Stimulated activated CD4-positive, alpha-beta T cell treated with anti-CD3 and anti-CD28 coated beads, Interleukin-2, amount 100 ng/mL, for 24 hours (primary cell): ENCODE data around the gene PGS1.
"Not testable (repeated sequence)": the region's sequence is repeated elsewhere in the genome, so short reads cannot be mapped to it uniquely, and the experiment has no call there.

Experiments used
- DNase-seq, 2 donors: peaks; one replicate each; pipeline ENCODE4 v3.0.0-alpha.2; 2020

Gene PGS1

DNA sequence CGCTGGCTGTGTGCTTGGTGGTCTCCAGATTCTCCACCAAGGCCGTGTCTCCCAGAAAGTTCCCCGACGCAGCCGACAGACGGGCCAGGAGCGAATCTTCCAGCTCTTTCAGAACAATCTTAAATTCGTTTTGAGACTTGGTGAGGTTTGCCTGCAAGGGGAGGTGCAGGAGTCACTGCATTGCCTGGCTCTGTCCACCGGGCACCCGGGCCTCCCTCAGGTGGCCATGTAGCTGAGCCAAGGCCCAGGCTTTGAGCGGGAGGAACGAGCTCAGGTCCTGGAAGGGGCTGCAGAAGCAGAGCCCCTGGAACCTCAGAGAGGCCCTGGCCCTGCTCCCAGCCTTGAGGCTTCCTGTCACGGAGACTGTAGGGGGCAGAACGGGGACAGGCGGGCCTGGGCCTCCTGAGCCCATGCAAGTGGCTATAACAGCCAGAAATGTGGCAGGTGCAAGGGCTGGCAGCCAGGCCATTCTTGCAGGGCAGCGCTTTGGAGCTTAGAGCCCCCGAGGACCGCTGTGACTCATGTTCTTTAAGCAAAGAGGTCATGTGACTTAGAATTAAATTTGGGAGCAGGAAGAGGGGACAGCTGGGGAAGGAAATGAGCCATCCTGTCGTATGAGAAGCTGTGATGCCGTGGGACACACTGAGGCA lies 72.4 kb downstream of the PGS1 start:
- no peak for DNase-seq

DNA sequence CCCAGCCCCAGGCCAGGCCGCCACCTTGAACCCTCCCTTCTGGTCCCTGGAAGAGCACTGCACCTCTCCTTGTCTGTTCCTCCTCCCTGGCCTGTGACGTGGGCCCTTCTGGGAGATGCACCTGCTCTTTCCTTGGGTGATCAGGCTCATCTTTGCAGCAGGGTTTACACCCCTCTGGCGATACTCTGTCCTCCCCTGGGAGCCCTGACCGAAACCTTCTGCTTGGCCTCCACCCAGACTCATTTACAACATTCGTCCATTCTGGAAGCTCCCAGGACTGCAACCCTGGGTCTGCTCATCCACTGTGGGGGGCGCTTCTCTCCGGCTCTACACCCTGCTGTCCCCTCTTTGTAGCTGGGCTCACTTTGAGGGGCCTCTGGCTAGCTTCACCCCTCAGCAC lies 73.3 kb downstream of the PGS1 start:
- DNase-seq, result no peak

DNA sequence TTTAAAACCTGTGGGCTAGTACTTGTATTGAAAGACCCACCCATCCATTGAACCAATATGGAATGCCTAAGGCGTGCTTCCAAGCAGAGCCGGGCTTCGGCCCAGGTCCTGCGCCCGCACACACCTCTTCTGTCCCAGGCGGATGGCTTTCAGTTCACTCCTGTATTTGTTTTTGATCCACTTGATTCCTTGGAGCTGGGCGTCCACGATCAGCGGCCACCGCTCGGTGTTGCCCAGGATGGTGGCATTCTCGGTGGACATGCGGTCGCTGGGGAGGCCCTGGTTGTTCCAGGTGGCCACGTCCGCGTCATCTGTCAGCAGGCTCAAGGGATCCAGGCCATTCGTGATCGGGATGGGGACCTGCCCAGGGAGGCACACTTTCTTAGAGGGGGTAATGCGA lies 75.9 kb downstream of the PGS1 start:
- no peak for DNase-seq

DNA sequence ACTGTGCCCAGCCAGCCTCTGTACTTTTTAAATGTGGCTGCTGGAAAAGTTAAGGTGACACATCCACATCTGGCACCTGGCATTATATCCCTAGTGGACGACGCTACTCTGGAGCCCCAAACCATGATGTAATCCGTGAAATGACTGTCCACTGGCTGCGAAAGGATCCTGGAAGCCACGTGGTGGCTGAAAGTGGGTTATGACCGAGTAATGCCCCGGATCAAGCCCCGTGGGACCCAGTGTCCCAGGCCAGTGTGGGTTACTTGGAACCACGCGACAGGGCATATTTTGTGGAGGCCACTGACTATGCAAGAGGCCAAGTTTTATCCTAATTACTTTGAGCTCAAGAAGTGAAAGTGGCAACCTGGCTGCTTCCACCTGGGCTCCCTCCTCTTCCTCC lies 79.6 kb downstream of the PGS1 start:
- no peak for DNase-seq

DNA sequence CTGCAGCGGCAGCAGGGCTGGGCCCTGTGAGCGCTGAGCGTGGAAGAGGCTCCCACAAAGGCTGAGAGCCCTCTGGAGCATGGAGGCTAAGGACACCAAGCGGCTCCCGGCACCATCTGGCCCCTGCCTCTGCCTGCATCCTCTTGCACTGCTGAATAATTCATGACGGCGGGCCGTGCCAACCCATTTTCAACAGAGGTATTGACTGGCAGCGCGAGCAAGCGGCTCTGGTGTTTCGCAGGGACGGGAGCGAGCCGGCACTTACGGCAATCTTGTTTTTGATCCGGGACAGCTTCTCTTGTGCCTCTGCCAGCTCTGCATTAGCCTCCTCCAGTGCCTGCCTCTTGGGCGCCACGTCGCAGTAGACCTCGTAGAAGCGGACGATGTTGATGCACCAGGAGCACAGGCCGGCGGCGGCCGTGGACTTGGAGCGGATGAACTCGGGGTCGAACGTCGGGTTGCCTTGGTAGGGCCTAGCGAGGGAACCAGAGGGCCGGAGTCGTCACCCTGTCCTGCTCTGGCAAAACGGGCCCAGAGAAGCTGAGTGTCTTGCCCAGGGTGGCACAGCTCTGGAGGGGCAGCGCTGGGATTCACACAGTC lies 80.4 kb downstream of the PGS1 start:
- DNase-seq, result no peak

DNA sequence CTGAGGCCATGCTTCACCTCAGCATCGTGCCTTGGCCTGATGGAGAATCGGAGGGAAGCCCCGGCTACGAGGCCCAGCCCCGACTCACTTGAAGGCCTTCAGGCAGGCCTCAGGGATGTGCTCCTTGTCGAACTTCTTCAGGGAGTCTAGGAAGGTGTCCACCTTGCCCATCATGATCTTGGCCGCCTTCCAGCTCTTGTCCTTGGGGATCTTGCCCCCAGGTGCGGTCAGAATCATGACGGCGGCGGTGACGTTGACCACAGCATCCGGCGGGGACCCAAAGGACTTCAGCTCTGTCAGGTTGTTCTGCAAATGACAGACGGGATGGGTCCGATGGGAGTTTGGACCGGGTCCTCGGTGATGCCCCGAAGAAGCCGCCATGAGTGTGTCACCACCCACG lies 81.2 kb downstream of the PGS1 start:
- DNase-seq, result no peak

DNA sequence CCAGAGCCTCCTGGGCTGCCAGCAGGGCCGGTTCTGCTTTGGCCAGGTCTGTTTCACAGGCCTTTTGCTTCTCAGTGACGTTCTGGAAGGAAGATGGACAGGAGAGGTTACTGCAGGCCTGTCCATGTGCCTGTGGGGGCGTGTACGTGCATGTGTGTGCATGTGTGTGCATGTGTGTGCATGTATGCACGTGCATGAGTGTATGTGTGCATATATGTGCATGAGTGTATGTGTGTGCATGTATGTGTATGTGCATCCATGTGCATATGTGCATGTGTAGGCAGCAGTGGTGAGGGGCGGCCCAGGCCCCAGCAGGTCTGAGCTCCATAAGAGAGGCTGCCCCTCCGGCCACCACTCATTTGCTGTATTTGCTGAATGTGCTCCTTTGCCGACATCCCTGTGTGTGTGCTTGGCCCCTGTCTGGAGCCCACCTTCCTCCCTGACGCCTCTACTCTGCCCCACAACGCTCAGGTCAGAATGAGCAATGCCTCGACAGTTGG lies 81.8 kb downstream of the PGS1 start:
- DNase-seq, result no peak

DNA sequence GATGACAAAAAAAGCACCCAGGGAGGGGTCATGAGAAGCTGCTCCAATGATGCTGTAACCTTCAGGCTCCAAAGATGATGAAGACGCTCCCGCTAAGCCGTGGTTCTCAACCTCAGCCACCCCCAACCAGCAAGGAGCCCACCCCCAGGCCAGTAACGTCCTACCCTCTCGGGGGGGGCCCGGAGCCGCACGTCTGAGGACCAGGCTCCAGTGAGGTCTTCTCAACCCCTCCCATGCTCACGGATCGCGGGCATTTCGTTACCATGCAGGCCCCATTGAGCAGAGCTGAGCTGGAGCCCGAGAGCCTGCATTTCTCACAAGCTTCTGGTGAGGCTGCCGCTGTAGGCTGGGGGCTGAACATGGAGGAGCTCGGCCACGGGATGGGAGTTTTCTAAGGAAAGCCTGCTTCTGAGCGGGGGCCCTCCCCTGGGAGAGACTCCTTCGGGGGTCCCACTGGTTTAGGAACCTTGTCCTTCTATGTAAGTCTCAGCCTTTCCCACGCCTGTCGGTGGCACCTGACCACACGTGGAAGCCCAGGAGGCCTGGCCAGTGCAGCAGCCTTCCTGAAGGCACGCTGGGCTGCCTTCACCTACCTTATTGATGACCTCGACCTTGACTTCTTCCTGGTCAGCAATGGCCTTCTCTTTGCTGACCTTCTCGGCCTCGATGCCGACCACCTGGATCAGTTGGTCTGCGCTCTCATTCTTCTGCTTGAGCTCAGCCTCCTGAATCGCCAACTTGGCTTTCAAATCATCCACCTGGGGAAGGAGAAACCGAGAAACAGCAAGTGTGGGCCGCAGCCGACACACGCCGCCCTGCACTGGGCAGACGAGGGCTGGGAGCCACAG lies 82.7 kb downstream of the PGS1 start:
- DNase-seq, result no peak

DNA sequence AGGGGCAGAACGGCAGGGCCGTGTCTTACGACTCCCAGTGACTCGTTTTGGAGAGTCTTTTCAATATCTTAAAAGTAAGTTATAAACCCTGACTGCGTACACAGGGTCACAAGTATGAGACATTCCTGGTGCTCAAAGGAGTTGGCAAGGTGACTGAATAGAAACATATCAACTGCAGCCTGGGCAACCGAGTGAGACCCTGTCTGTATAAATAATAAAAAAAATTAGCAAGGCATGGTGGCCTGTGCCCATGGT lies 83.3 kb downstream of the PGS1 start:
- DNase-seq, result no peak

DNA sequence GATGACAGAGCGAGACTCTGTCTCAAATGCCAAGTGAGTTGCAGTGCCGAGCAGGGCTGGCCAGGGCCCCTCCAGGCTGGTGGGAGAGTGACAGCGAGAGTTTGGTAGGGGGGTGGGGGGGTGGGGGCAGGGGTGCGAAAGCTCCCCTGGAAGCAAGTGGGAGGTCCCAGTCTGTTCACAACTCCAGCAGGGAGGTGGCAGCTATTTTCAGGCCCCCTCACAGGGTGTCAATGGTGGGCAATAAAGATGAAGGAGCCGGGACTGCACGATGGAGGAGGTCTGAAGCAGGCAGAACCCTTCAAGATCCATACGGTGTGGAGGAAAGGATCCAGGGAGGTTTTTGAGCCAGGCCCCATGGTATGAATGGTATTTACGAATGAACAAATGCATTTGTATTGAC lies 83.7 kb downstream of the PGS1 start:
- no peak for DNase-seq

DNA sequence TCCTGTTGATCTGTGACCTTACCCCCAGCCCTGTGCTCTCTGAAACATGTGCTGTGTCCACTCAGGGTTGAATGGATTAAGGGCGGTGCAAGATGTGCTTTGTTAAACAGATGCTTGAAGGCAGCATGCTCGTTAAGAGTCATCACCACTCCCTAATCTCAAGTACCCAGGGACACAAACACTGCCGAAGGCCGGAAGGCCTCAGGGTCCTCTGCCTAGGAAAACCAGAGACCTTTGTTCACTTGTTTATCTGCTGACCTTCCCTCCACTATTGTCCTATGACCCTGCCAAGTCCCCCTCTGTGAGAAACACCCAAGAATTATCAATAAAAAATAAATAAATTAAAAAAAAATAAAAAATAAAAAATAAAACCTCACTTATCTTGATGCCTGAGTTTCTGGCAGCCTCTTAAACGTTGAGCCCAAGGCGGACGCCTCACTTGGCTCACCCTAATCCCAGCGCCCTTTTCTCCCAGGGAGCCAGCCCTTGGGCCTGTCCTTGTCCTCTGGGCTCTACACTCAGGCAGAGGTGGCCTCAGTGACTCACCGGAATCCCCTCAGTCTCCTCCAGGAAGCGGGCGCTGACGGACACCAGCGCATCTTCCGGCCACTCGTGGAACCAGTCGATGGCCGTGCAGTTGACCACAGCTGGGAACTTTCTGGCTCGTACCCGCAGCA lies 87.8 kb downstream of the PGS1 start:
- DNase-seq, result not testable (repeated sequence)

DNA sequence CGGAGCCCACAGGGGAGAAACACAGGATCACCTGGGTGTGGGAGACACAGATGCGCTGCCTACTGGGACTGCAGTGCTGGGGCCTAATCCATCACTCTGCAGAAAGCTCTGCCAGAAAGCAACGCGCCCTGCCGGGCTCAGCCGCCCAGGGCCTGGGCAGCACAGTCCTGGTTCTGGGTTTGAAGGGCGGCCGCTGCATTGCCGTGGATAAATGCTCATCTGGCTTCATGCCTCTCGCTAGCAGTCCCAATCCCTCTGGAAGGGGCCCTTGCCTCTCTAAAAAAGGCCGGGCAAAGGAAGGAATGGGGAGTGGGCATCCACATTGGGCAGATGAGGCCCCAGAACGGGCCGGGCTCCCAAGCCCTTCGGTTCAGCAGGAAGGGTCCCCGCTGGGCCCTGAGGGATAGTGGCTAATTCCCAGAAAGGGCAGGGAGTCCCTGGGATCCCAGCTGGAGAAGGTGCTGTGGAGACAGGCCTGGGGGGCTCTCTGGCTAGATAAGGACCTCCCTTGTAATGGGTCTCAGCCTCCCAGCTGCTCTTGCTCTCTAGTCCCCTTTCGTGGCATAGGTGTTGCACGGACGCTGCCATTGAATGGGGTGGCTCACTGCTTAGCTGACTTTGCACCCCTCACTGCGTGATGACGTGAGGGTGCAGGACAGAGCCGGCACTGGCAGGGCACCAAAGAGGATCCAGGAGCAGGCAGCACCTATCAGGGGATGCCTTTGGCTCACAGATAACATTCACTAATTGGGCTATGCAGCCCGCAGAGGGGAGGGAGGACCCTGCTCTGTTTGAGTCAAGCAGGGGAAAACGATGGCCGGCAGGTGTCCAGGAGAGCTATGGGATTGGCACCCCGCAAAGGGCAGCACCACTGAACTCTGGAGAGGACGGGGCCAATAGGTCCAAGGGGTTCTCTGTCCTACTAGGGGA lies 88.6 kb downstream of the PGS1 start:
- DNase-seq, result no peak

DNA sequence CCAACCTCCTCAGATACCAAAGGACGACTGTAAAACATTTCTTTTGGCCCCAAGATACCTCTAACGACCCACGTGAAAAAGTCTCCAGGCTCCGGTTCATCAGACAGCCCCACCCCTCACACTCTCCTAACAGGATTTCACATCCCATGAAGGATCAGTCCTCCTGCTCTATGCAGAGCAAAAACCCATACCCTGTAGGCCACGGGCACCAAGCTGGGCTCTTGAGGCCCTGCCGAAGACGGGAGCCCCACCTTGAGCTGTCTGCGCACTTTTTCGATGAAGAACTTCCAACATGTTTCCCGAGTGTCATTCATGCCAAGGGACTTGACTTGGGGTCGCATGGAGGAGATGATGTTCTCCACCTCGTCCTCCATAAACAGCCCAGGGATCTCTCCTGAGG lies 89.9 kb downstream of the PGS1 start:
- no peak for DNase-seq

DNA sequence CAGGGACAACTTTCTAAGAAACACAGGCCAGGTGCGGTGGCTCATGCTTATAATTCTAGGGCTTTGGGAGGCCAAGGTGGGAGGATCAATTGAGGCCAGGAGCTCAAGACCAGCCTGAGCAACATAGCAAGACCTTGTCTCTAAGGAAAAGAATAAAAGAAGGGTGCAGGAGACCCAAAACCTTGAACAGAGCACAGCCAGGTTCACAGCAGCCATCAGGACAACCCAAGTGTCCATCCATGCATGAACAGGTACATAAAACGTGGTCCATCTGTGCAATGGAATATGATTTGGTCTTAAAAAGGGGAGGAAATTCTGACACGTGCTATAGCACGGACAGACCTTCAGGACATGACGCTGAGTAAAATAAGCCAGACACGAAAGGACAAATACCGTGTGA lies 91.0 kb downstream of the PGS1 start:
- no peak for DNase-seq

DNA sequence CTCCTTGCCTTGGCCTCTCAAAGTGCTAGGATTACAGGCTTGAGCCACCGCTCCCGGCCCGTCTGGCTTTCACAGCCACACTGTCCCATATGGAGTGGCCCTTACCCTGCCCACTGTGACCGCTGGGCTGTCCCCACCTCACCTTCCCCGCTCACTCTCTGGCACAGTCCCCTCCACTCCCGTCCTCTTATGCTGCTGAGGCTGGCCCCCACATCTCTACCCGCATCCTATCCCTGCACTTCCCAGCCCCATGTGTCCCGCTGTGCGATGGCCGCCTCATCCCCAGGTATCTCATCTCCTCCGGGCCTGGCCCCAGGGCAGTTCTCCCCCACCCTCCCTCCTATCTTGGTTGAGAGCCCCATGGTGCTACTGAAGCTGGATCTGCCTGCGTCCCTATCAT lies 93.2 kb downstream of the PGS1 start:
- DNase-seq, result no peak

DNA sequence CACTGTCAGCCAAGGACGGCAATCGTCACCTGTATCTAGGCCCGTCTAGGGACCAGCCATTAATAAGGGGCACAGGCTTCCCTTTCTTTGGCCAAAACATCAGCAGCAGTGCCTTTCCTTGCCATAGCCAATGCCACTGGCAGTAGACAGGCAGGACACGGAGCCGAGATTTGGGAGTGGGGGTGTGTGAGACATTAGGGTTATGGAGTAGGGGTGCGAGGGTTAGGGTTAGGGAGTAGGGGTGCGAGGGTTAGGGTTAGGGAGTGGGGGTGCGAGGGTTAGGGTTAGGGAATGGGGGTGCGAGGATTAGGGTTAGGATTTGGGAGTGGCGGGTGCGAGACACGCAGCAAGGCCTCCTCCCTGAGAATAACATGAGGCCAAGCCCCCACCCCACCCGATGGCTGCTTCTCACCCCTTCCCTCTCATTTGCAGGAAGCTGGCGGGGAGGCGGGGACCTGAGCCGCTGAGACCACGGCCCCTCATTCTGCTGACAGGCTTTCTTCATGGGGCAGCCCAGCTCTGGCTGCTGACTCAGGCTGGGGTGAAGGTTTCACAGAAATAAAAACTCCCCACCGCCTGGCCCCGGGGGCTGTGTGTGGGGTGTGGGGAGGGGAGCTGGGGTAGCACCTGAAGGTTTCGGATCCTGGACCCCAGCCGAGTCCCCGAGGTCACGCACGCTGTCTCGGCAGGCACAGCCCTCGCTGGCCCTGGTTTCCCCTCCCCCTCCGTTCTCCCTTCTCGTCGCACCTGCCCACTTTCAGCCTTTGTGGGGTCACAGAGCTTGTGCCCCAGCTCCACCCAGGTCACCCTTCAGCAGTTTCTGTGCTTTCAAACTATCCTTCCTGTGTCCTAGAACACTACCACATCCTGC lies 93.8 kb downstream of the PGS1 start:
- DNase-seq, result no peak

DNA sequence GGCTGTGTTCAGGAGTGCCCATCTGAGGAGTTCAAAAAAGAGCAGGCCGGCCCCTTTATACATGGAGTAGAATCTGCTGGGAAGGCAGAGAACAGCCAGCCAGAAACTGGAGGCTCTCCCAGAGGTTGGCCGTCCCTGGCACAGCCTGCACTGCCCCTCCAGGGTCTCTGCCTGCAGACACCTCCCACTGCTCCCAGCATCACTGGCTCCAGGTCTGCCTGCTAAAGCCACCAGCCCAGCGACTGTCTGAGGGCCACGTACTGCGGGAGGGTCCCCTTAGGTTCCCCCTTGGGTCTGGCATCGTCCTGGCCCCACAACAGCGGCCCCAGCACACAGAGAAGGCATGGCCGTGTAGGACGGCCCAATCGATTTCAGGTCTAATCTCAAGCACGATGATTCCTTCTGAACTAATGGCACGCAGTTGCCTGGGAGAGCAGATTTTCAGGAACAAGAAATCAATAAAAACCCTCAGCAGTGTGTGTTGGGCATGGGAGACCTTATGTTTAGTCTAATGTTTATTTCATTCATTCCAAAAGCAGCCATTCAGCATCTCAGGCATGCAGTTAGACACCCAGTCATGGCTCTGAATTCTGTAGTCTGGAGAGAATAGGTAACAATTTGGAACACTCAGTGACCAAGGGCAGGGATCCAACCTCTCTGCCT lies 95.6 kb downstream of the PGS1 start:
- DNase-seq, result no peak
